HG02943 (cell line): Measurements from ENCODE around the gene SMC1A.
"Not testable (repeated sequence)": the region's sequence is repeated elsewhere in the genome, so short reads cannot be mapped to it uniquely, and the experiment has no call there.

Experiments
- ATAC-seq: cut with Tn5 transposase; IDR thresholded peaks from one replicate; pipeline ENCODE4 v1.9.1; 2021; ENCODE audit warnings: mild to moderate bottlenecking, low read depth, moderate library complexity; ENCODE audit not compliant: unreplicated experiment

The SMC1A gene

GRCh38 chrX:53422086-53422860, at the start of gene SMC1A:
SMC1A (minus strand) TSS chrX:53422654; CDS start chrX:53422600, 54 bp downstream.
- peak; percentile 89 for ATAC-seq

GRCh38 chrX:53471346-53471745, 48.9 kb upstream of the SMC1A start:
- no peak for ATAC-seq

GRCh38 chrX:53468659-53469058, 46.2 kb upstream of the SMC1A start:
- ATAC-seq, result not testable (repeated sequence)

- ATAC-seq, result no peak
Observed at GRCh38 chrX:53458082-53458481, 35.6 kb upstream of the SMC1A start.

- ATAC-seq, result no peak
Observed at GRCh38 chrX:53456254-53456653, 33.8 kb upstream of the SMC1A start.

- ATAC-seq, result no peak
Observed at GRCh38 chrX:53452812-53453211, 30.4 kb upstream of the SMC1A start.

GRCh38 chrX:53449632-53450031, 27.2 kb upstream of the SMC1A start:
- no peak for ATAC-seq

- no peak for ATAC-seq
Observed at GRCh38 chrX:53447441-53447840, 25.0 kb upstream of the SMC1A start.

GRCh38 chrX:53445977-53446376, 23.5 kb upstream of the SMC1A start:
- no peak for ATAC-seq

- ATAC-seq, result no peak
Observed at GRCh38 chrX:53442322-53442631, 19.8 kb upstream of the SMC1A start.

GRCh38 chrX:53441531-53442321, 19.3 kb upstream of the SMC1A start:
- ATAC-seq, result peak; percentile 70

GRCh38 chrX:53440621-53441517, 18.4 kb upstream of the SMC1A start:
- no peak for ATAC-seq

GRCh38 chrX:53440101-53440500, 17.6 kb upstream of the SMC1A start:
- ATAC-seq, result no peak

GRCh38 chrX:53438832-53439230, 16.4 kb upstream of the SMC1A start:
- ATAC-seq, result no peak

GRCh38 chrX:53438174-53438831, 15.8 kb upstream of the SMC1A start:
- no peak for ATAC-seq

GRCh38 chrX:53437206-53437605, 14.8 kb upstream of the SMC1A start:
- no peak for ATAC-seq

- ATAC-seq, result peak; percentile 63
Observed at GRCh38 chrX:53435997-53436396, 13.5 kb upstream of the SMC1A start.

GRCh38 chrX:53433651-53434639, 11.5 kb upstream of the SMC1A start, which contains the start of gene HSD17B10:
HSD17B10 (minus strand) TSS chrX:53434370; CDS start chrX:53434345, 25 bp downstream.
- ATAC-seq, result peak; percentile 85

- no peak for ATAC-seq
Observed at GRCh38 chrX:53430231-53430630, 7.8 kb upstream of the SMC1A start.
